Glutamatergic neuron (in vitro differentiated cells): Measurements from ENCODE around the gene KRTAP3-2. TPM values are rescaled to one million over a fixed set of nuclear protein-coding genes. Genes with fewer than 3 reads are reported as not detected.

Source experiments
- DNase-seq: peaks from one replicate; pipeline ENCODE4 v3.0.0; 2022
- H3K27ac Mint-ChIP-seq: one replicate; pipeline ENCODE4 v1.8.0; 2020; ENCODE audit warnings: mild to moderate bottlenecking, mixed read lengths, inconsistent platforms; ENCODE audit not compliant: unreplicated experiment
- H3K27me3 Mint-ChIP-seq: one replicate; pipeline ENCODE4 v1.8.0; 2020; ENCODE audit warnings: mild to moderate bottlenecking, moderate library complexity, mixed read lengths, inconsistent platforms; ENCODE audit not compliant: unreplicated experiment
- H3K36me3 Mint-ChIP-seq: one replicate; pipeline ENCODE4 v1.8.0; 2020; ENCODE audit warnings: mild to moderate bottlenecking, mixed read lengths, inconsistent platforms; ENCODE audit not compliant: unreplicated experiment
- H3K4me1 Mint-ChIP-seq: one replicate; pipeline ENCODE4 v1.8.0; 2020; ENCODE audit warnings: mild to moderate bottlenecking, low read depth, mixed read lengths, inconsistent platforms; ENCODE audit not compliant: unreplicated experiment
- H3K4me3 Mint-ChIP-seq: one replicate; pipeline ENCODE4 v1.8.0; 2020; ENCODE audit warnings: mild to moderate bottlenecking, mixed read lengths, inconsistent platforms; ENCODE audit not compliant: unreplicated experiment
- H3K9me3 Mint-ChIP-seq: one replicate; pipeline ENCODE4 v1.8.0; 2020; ENCODE audit warnings: mild to moderate bottlenecking, moderate library complexity, mixed read lengths, inconsistent platforms; ENCODE audit not compliant: unreplicated experiment
- CTCF ChIP-seq: fragments of 200-600 bp; sonication (generic); IDR thresholded peaks from one replicate; pipeline ENCODE4 v1.5.0; 2021; ENCODE audit not compliant: partially characterized antibody, unreplicated experiment
- total RNA-seq: library from RNA; stranded (reverse); fragmentation: NEBNext Ultra II Directional; extraction: Animal tissue kit (Norgen Biotek cat#: 25700); gene quantifications from one replicate; pipeline ENCODE4 v1.2.1, GENCODE V29; 2021; ENCODE audit not compliant: unreplicated experiment

KRTAP3-2 gene
- total RNA-seq, 1 donor from 2014 or later: not detected

- H3K9me3 Mint-ChIP-seq: peaks cover 3% of the 10 kb centered on the region
- H3K27ac Mint-ChIP-seq: no peak overlapping the region
- H3K27me3 Mint-ChIP-seq: peaks cover 3% of the 10 kb centered on the region
- no peaks in the 10 kb centered on the region for H3K36me3 Mint-ChIP-seq
- DNase-seq: no peak
- no peaks in the 10 kb centered on the region for H3K4me1 Mint-ChIP-seq
- no peak for TF ChIP-seq CTCF
- no peak overlapping the region for H3K4me3 Mint-ChIP-seq
These were observed 25.3 kb downstream of the KRTAP3-2 start for GRCh38 chr17:40974366-40974765.

- TF ChIP-seq CTCF: no peak
- H3K27ac Mint-ChIP-seq: no peak overlapping the region
- DNase-seq: no peak
- no peaks in the 10 kb centered on the region for H3K9me3 Mint-ChIP-seq
- H3K36me3 Mint-ChIP-seq: no peaks in the 10 kb centered on the region
- no peaks in the 10 kb centered on the region for H3K4me1 Mint-ChIP-seq
- no peaks in the 10 kb centered on the region for H3K27me3 Mint-ChIP-seq
- H3K4me3 Mint-ChIP-seq: no peak overlapping the region
These were observed 32.1 kb downstream of the KRTAP3-2 start for GRCh38 chr17:40967582-40967981.

DNA sequence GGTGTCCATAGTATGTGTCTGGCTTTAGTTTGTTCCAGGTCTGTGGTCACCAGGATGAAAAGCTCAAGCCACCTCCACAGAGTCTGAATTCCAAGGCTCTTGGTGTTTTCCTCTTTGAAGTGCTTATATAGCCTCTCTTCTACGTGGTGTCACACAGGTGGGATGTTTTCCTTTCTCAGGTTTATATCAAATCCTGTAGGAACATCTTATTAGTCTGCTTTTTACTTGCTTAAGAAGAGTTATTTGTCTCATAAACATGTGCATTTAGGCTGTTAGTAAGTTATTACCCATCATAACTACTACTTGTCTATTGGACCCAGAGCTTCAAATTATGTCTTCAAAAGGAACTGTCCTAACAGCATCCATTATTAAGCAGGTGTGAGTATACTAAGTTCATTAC lies 32.9 kb downstream of the KRTAP3-2 start, which contains the start of gene KRT39:
KRT39 (minus strand) TSS at position 101 of the 400 bp plus-strand sequence; CDS start at position 9, 92 bp downstream.
- no peak within 1 kb of the TSS for H3K4me3 Mint-ChIP-seq
- H3K9me3 Mint-ChIP-seq: no peaks in the 10 kb centered on the region
- H3K27ac Mint-ChIP-seq: no peak within 1 kb of the TSS
- TF ChIP-seq CTCF: no peak
- no peaks in the 10 kb centered on the region for H3K27me3 Mint-ChIP-seq
- no peak for DNase-seq
- no peaks in the 10 kb centered on the region for H3K36me3 Mint-ChIP-seq
- H3K4me1 Mint-ChIP-seq: no peaks in the 10 kb centered on the region

DNA sequence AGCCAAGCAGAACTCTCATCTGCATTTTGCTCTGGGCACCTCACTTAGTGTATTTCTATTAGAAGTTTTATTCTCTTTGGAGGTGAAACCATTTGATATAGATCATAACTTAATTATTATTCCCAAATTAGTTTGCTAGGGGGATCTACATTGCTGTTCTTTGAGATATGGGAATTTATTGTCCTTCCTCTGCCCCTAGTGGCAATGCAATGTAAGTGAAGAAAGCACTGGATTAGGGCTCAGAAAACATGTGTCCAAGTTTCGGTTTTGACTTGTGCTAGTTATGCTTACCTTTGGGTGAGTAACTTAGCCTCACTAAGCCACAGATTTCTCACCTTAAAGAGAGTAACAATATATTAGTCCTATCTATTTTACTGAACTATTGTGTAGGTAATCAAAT lies 35.9 kb downstream of the KRTAP3-2 start:
- H3K36me3 Mint-ChIP-seq: no peaks in the 10 kb centered on the region

More for the DNA sequence above, 35.9 kb downstream of the KRTAP3-2 start:
- no peaks in the 10 kb centered on the region for H3K4me1 Mint-ChIP-seq
- no peak overlapping the region for H3K27ac Mint-ChIP-seq
- no peak for DNase-seq
- H3K27me3 Mint-ChIP-seq: no peaks in the 10 kb centered on the region
- TF ChIP-seq CTCF: peak; percentile 79
- H3K9me3 Mint-ChIP-seq: no peaks in the 10 kb centered on the region
- no peak overlapping the region for H3K4me3 Mint-ChIP-seq
